Esophagus muscularis mucosa (tissue), 4 donors: ENCODE data around the gene RCN1.
"Not testable (repeated sequence)": the region's sequence is repeated elsewhere in the genome, so short reads cannot be mapped to it uniquely, and the experiment has no call there.

ENCODE experiments used
- CTCF ChIP-seq, 3 experiments: fragments of 200-600 bp in 2 of 3; fragments of 450-650 bp in 1 of 3; sonication (generic) in 2 of 3; IDR thresholded peaks; one replicate each; pipeline ENCODE4 v1.5.1; 2017 to 2019; ENCODE audit warnings: antibody characterized with exemption in 3 of 3, mild to moderate bottlenecking in 2 of 3, moderate library complexity in 1 of 3
- EP300 ChIP-seq: sonication (generic); formaldehyde crosslinking; IDR thresholded peaks from one replicate; pipeline ENCODE4 v1.6.1; 2017; ENCODE audit warnings: antibody characterized with exemption
- POLR2A ChIP-seq: fragments of 450-650 bp; IDR thresholded peaks from one replicate; pipeline ENCODE4 v1.6.1; 2017; ENCODE audit warnings: antibody characterized with exemption, moderate library complexity, mild to moderate bottlenecking, low read depth

- not testable (repeated sequence) for TF ChIP-seq POLR2A; CTCF (IDR thresholded peaks at IDR 0.05); EP300
Observed at GRCh38 chr11:32063031-32063430, 27.8 kb upstream of the RCN1 start.
